Esophagus (tissue), 2 donors: ENCODE results near the gene ITFG2. TPM values are rescaled to one million over a fixed set of nuclear protein-coding genes. Genes with fewer than 3 reads are reported as not detected.

Experiments
- H3K27ac ChIP-seq, 2 donors: one replicate each; pipeline ENCODE4 v1.5.1; 2013; ENCODE audit warnings: low read depth in 2 of 2, mild to moderate bottlenecking in 2 of 2, inconsistent platforms in 1 of 2, low read length in 1 of 2, moderate library complexity in 1 of 2
- H3K27me3 ChIP-seq, 2 donors: one replicate each; pipeline ENCODE4 v1.6.1; 2013; ENCODE audit warnings: low read length in 2 of 2, control low read depth in 1 of 2, mild to moderate bottlenecking in 1 of 2; ENCODE audit not compliant: insufficient read depth in 2 of 2, control insufficient read depth in 1 of 2
- H3K36me3 ChIP-seq, 2 donors: one replicate each; pipeline ENCODE4 v1.6.1; 2013; ENCODE audit warnings: low read length in 1 of 2; ENCODE audit not compliant: control insufficient read depth in 2 of 2, insufficient read depth in 2 of 2
- H3K4me1 ChIP-seq, 2 donors: one replicate each; pipeline ENCODE4 v1.6.1; 2013; ENCODE audit warnings: low read length in 1 of 2; ENCODE audit not compliant: control insufficient read depth in 2 of 2, insufficient read depth in 2 of 2
- H3K4me3 ChIP-seq, 2 donors: one replicate each; pipeline ENCODE4 v1.5.1; 2013; ENCODE audit warnings: low read length in 2 of 2, mild to moderate bottlenecking in 2 of 2, low read depth in 1 of 2, moderate library complexity in 1 of 2
- H3K9me3 ChIP-seq, 2 donors: one replicate each; pipeline ENCODE4 v1.6.1; 2013; ENCODE audit warnings: mild to moderate bottlenecking in 2 of 2, low read depth in 1 of 2, low read length in 1 of 2, moderate library complexity in 1 of 2; ENCODE audit not compliant: control insufficient read depth in 2 of 2, insufficient read depth in 1 of 2
- WGBS, 2 donors: extraction: QIAGEN DNeasy Blood & Tissue Kit; methylation state at CpG; one replicate each; pipeline ENCODE4 v1.1.7; 2013; 5-methylcytosine and 5-hydroxymethylcytosine counted together
- polyA plus RNA-seq, 2 donors: library from polyadenylated mRNA; stranded (reverse); fragments of 200-250 nt; gene quantifications; one replicate each; pipeline ENCODE4 v1.2.3, GENCODE V29; 2013
- donor health status: healthy with polysubstance abuse.
- donor health status: Bipolar disorder and iron deficiency.

ITFG2 gene
- polyA plus RNA-seq, 2 donors, result 19.9 to 31.2 TPM

DNA sequence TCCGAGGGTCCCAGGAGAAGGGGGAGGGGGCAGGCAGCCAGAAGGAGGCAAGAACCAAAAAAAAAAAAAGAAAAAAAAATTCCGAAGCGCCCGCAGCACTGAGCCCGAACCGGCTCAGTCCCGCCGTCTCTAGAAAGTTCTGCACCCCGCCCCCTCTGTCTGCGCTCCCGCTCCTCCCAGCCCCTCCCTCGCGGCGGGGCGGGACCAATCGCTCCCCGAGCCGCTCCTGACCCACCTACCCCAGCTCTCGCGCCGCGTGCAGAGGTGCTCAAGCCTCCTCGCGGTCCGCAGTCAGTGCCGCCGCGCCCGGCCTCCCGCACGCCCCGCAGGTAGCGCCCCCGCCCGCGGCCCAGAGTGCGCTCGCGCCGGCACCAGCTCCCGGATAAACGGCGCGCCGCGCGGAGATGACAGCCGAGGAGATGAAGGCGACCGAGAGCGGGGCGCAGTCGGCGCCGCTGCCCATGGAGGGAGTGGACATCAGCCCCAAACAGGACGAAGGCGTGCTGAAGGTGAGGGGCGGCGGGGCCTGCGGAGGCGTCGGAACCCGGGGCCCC lies 17.7 kb upstream of the ITFG2 start, which contains the start of gene FKBP4:
TSS of gene FKBP4 (plus strand) at position 235 of the 554 bp plus-strand sequence. CDS start at position 405, 170 bp downstream.
- peak within 1 kb of the TSS; percentile 78 to 86 for H3K4me3 ChIP-seq
- H3K27me3 ChIP-seq, result no peaks in the 10 kb centered on the region
- H3K36me3 ChIP-seq, result peaks cover 10 to 19% of the 10 kb centered on the region in 2 donors
- peaks cover 0 to 13% of the 10 kb centered on the region in 2 donors for H3K4me1 ChIP-seq
- H3K27ac ChIP-seq, result peak within 1 kb of the TSS; percentile 60 to 79
- 0% methylated on average over 60 to 63 of the region's 63 CpGs for WGBS, 2 donors
- no peaks in the 10 kb centered on the region for H3K9me3 ChIP-seq

DNA sequence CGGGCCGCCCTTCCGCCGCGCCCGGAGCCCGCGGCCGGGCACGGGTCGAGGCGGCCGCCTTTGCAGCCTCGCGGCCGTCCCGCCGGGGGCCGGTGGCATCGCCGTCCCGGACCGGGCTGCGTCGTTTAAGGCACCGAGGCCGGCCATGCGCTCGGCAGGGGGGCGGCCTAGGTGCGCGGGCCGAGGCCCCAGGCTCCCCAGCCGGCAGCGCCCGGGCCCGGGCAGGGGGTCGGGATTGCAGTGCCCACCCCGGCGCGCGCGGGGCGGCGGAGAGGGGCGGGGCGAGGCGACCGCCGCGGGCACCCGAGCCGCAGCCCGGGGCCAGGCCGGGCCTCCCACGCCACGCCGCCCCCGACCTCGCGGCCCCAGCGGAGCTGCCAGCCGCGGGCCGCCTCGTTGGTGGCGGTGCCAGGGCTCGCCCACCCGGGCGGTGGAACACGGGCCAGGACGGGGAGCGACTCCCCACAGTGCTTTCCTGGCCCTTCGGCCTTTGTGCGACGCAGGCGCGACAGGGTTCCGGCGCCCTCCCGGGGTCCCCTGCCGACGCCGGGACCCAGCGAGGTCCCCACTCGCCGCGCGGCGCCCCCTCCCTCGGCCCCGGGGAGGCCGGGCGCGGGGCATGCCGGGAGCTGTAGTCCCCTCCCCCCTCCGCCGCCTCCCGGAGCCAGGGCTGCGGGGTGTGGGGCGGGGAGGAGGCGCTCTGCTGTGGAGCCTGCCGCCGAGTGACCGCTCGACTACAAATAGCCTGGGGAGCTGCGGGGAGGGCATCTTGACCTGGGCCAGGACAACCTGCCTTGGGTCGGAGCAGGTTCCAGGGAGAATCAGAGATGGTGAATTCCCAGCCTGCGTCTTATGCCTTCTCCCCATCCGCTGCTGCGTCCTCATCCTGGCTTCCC lies 16.9 kb upstream of the ITFG2 start:
- H3K27me3 ChIP-seq, result no peaks in the 10 kb centered on the region
- peaks cover 0 to 17% of the 10 kb centered on the region in 2 donors for H3K4me1 ChIP-seq
- H3K27ac ChIP-seq, result peak overlapping the region; percentile 60 to 79
- H3K36me3 ChIP-seq, result peaks cover 17 to 25% of the 10 kb centered on the region in 2 donors
- WGBS, 2 donors, result 0% methylated on average over 32 to 111 of the region's 111 CpGs
- H3K9me3 ChIP-seq, result no peaks in the 10 kb centered on the region
- H3K4me3 ChIP-seq, result peak overlapping the region; percentile 78 to 86

DNA sequence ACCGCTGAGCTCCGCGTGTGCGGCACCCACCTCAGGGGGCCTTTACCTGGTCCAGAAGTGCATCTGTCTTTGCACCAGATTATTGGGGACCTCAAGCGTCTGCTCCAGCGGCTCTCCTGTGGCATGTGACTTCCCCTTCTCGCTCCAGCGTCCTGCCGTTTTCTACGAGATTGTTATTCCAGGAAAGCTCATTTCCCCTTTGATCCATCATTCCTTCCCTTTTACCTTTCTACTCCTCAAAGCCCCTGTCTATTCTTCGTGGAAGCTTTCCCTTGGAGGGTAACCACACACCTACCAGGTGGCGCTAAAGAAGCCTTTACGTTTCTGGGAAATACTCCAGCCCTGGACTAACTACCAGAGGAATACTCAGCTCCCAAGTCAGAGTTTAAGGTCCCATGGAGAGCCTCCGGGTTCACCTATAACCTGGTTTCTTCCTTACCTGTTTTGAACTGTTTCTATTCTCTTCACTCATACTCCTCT lies 16.2 kb upstream of the ITFG2 start:
- Histone ChIP-seq H3K4me1 (peaks cover 0 to 22% of the 10 kb centered on the region in 2 donors), H3K36me3 (peaks cover 17 to 30% of the 10 kb centered on the region in 2 donors), H3K9me3 (no peaks in the 10 kb centered on the region), H3K27me3 (no peaks in the 10 kb centered on the region), H3K27ac (peak overlapping the region; percentile 60 to 79), H3K4me3 (peak overlapping the region; percentile 78 to 86)
- 4% methylated on average over 14 of the region's 14 CpGs for WGBS, 2 donors

DNA sequence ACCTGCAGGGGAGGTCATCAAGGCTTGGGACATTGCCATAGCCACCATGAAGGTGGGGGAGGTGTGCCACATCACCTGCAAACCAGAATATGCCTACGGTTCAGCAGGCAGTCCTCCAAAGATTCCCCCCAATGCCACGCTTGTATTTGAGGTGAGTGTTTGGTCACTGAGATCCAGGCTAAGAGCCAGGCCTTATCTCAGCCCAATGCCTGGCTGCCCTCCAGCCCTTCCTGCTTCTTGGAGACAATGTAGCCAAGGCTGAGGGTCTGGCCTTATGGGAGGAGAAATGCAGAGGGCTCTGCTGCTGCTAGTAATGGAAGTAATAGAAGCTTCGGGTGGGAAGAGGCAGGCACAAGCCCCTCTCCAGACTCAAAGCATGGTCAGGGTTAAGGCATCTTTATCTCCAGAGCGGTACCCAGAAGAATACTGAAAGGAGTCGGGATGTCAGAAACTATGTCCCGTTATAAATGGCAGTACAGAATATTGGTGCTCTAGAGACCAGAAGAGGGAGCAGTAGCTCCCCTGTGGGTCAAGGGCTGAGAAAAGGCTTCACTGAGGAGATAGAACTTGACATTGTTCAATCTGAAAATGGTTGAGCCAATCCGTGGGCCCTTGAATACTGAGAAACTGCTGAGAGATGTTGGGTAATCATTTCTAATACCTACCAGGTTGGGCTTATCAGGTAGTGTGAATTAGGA lies 14.6 kb upstream of the ITFG2 start:
- H3K4me3 ChIP-seq, result no peak overlapping the region
- 69 to 73% methylated on average over 7 of the region's 7 CpGs for WGBS, 2 donors
- no peaks in the 10 kb centered on the region for H3K9me3 ChIP-seq
- H3K27ac ChIP-seq, result no peak overlapping the region
- peaks cover 0 to 24% of the 10 kb centered on the region in 2 donors for H3K4me1 ChIP-seq
- no peaks in the 10 kb centered on the region for H3K27me3 ChIP-seq
- H3K36me3 ChIP-seq, result peaks cover 24 to 34% of the 10 kb centered on the region in 2 donors

DNA sequence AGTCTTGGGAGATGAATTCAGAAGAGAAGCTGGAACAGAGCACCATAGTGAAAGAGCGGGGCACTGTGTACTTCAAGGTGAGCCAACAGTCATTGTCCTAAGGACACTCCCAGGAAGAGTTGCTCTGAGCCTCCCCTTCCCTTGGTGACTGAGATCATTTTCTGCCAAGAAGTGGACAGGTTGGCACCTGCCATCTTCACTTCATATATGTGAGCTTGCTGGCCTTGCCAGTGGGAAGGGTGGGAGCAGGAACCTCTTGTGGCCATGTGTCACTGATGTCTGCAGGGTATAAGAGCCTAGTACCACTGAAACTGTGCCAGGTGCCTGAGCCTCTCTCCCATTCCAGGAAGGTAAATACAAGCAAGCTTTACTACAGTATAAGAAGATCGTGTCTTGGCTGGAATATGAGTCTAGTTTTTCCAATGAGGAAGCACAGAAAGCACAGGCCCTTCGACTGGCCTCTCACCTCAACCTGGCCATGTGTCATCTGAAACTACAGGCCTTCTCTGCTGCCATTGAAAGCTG lies 12.4 kb upstream of the ITFG2 start:
- WGBS, 2 donors, result 49 to 66% methylated on average over 3 of the region's 3 CpGs
- Histone ChIP-seq H3K4me1 (peaks cover 0 to 24% of the 10 kb centered on the region in 2 donors), H3K27ac (peak overlapping the region; percentile 65 to 84), H3K27me3 (no peaks in the 10 kb centered on the region), H3K36me3 (peaks cover 35 to 50% of the 10 kb centered on the region in 2 donors), H3K4me3 (no peak overlapping the region), H3K9me3 (no peaks in the 10 kb centered on the region)

DNA sequence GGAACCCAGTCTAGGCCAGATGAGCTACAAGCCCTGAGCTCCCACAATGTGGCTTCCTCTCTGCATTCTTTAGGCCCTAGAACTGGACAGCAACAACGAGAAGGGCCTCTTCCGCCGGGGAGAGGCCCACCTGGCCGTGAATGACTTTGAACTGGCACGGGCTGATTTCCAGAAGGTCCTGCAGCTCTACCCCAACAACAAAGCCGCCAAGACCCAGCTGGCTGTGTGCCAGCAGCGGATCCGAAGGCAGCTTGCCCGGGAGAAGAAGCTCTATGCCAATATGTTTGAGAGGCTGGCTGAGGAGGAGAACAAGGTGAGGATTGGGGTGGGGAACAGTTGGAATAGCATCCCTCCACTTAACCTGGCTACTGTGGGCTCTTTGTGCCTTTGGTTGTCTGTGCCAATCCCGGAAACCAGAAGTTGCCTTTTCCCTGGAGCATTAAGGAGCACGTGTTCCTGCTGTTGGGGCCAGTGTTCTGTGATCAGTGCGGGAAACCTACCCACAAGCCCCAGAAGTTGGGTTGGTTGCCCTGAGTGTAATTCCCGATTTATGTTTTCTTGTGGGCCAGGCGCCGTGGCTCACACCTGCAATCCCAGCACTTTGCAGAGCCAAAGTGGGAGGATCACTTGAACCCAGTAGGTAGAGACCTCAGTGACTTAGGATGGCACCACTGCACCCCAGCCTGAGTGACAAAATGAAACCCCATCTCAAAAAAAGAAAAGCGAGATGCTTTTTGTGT lies 11.3 kb upstream of the ITFG2 start:
- WGBS, 2 donors, result 49 to 54% methylated on average over 16 of the region's 16 CpGs
- Histone ChIP-seq H3K4me1 (peaks cover 0 to 24% of the 10 kb centered on the region in 2 donors), H3K27me3 (no peaks in the 10 kb centered on the region), H3K27ac (peak overlapping the region; percentile 58 to 66), H3K36me3 (peaks cover 39 to 50% of the 10 kb centered on the region in 2 donors), H3K9me3 (no peaks in the 10 kb centered on the region), H3K4me3 (no peak overlapping the region)

DNA sequence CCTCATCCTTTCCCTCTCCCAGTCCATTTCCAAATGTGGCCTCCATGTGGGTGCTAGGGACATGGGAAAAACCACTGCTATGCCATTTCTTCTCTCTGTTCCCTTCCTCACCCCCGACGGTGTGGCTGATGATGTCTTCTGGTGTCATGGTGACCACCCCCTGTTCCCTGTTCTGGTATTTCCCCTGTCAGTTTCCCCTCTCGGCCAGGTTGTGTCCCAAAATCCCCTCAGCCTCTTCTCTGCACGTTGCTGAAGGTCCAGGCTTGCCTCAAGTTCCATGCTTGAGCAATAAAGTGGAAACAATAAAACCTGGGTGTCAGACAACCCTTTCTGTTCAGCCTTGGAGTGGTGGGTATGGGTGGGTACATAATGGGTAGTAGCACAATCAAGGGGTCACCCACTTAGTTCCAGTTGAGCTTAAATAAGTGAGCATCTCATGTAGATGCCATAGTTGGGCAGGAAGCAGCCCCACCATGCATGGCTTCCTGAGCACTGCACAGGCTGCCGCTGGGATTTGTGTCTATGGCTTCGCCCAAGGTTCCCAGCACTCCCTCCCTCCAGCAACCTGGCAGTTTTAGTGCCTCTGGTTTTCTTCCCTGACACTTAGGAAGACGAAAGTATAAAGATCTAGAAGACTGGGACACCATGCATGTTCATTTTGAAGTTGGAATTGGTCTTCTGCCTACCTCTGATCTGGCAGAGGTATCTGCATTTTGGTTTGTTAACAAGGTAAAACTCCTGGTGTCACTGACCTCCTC lies 8.7 kb upstream of the ITFG2 start:
- Histone ChIP-seq H3K4me1 (peaks cover 0 to 11% of the 10 kb centered on the region in 2 donors), H3K9me3 (no peaks in the 10 kb centered on the region), H3K27ac (no peak overlapping the region), H3K36me3 (peaks cover 35 to 36% of the 10 kb centered on the region in 2 donors), H3K27me3 (no peaks in the 10 kb centered on the region), H3K4me3 (no peak overlapping the region)
- 78 to 83% methylated on average over 7 of the region's 7 CpGs for WGBS, 2 donors

DNA sequence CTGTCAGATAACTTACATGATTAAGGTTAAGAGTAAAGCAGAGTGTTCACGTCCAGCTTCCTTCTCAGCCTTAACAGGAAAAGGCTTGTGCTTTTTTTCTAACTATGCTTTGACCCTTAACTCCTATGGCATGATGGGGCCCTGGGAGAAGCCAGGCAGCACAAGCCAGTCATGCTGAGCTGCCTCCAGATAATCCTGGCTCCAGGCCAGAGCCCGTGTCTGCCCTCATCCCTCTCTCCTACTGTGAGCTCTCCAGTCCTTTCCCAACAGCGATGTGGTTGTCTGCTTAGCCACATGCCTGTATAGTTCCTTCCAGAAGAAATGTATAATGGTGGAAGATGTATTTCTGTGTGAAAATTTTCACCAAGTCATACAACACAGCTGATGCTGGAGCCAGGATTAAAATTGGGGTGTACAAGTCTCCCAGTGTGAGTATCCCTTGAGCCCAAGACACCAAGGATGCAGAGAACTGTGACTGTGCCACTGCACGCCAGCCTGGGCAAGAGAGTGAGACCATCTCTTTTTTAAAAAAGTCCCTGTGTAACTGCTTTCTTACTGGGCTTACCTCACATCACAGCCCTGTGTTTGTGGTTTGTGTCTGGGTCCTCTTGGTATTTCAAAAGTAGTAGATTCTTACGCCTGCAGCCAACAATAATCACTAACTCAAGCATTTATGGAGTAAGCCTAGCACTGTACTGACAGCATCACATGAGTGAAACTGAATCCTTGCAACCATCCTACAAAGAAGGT lies 7.9 kb upstream of the ITFG2 start:
- Histone ChIP-seq H3K4me1 (peaks cover 0 to 11% of the 10 kb centered on the region in 2 donors), H3K4me3 (no peak overlapping the region), H3K27me3 (no peaks in the 10 kb centered on the region), H3K36me3 (peaks cover 32% of the 10 kb centered on the region in 2 donors), H3K9me3 (no peaks in the 10 kb centered on the region), H3K27ac (no peak overlapping the region)
- WGBS, 2 donors, result 62 to 64% methylated on average over 5 of the region's 5 CpGs
